Skeletal muscle tissue (tissue), 4 donors: ENCODE data around the gene AHDC1. TPM values are rescaled to one million over a fixed set of nuclear protein-coding genes. Genes with fewer than 3 reads are reported as not detected.

ENCODE experiments used
- H3K27ac ChIP-seq: one replicate; pipeline ENCODE4 v1.7.0; 2013; ENCODE audit warnings: mild to moderate bottlenecking, low read depth, low read length, inconsistent platforms
- H3K27me3 ChIP-seq, 3 donors: one replicate each; pipeline ENCODE4 v1.7.0; 2013; ENCODE audit warnings: low read length in 3 of 3; ENCODE audit not compliant: control insufficient read depth in 3 of 3, insufficient read depth in 3 of 3
- H3K36me3 ChIP-seq, 3 donors: one replicate each; pipeline ENCODE4 v1.7.0; 2013; ENCODE audit warnings: low read length in 3 of 3; ENCODE audit not compliant: control insufficient read depth in 3 of 3, insufficient read depth in 3 of 3
- H3K4me1 ChIP-seq, 3 donors: one replicate each; pipeline ENCODE4 v1.7.0; 2013; ENCODE audit warnings: low read length in 3 of 3, mild to moderate bottlenecking in 3 of 3; ENCODE audit not compliant: control insufficient read depth in 3 of 3, insufficient read depth in 3 of 3
- H3K4me3 ChIP-seq, 3 donors: one replicate each; pipeline ENCODE4 v1.7.0; 2013; ENCODE audit warnings: low read length in 3 of 3
- H3K9ac ChIP-seq, 3 donors: one replicate each; pipeline ENCODE4 v1.7.0; 2013; ENCODE audit warnings: low read length in 3 of 3, mild to moderate bottlenecking in 3 of 3, moderate library complexity in 2 of 3, low read depth in 1 of 3
- H3K9me3 ChIP-seq, 3 donors: one replicate each; pipeline ENCODE4 v1.7.0; 2013; ENCODE audit warnings: low read length in 3 of 3; ENCODE audit not compliant: control insufficient read depth in 3 of 3
- total RNA-seq: library from RNA; depleted of rRNA; stranded (reverse); fragments of >200 nt; gene quantifications from one replicate; pipeline ENCODE4 v1.2.3, GENCODE V29; 2014
- donor health status: Osteomylitis.

AHDC1 gene
- total RNA-seq, 1 donor from 2014 or later = 19.8 TPM

DNA sequence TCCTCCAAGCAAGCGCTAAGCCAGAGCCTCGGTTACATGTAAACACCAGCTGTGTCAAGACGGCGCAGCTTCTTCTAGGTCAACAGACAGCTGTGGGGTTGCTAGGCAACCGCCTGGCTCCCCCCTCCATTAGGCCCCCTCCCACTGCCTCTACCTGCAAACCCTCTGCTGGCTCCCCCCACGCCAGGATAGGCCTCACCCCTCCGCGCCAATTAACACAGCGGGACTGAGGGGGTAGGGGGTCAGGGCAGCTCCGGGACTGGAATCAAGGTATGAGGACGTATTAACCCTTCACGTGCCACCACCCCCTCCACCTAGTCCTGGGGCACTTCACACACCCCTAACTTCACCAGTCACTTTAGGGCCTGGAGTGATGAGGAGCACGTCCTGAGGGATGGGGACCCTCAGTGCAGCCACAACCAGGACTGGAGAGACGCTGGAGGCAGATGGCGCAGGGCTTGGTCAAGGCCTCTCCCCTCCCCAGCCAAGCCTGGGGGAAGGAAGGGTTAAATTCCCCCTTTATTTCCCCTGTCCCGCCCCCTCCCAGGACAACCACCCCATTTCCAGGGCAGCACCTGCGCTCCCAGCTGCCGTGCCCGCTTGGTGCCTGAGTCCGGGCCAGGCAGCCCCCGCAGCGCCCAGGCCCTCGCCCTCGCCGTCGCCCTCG lies 76.6 kb downstream of the AHDC1 start:
- Histone ChIP-seq H3K36me3 (no peaks in the 10 kb centered on the region), H3K27me3 (no peaks in the 10 kb centered on the region), H3K4me3 (peak overlapping the region; percentile 55 to 83 (median 77)), H3K4me1 (peaks cover 70 to 77% (median 72%) of the 10 kb centered on the region in 3 donors), H3K9me3 (no peaks in the 10 kb centered on the region), H3K9ac (peak overlapping the region; percentile 87 to 93 (median 90)), H3K27ac (peak overlapping the region; percentile 93)

DNA sequence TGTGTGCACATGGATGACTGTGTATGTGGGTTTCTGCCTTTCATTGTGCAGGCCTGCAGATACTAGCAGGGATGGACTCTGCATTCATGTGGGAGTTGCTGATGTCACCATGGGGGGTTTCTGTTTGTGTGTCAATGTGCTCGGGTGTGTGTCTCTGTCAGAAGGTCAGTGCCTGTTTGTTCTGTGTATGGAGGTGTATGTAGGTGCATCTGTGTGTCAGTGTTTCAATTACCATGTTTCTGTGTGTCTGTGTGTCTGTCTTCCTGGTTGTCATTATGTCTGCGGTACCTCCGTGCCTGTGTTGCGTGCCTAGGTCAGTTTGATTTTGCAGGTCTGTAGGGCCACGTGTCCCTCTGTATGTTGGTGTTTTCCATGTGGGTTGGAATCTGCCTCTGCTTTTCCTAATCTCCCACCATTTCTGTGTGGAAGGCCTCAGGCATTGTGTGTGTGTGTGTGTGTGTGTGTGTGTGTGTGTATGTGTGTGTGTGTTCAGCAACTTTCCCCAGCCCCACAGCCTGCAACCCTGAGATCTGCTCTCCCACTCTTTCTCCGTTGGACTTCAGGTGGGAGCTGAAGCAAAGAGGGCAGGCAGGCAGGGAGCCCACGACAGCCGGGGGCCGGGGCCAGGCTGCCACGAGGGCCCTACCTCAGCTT lies 77.2 kb downstream of the AHDC1 start:
- H3K27ac ChIP-seq = peak overlapping the region; percentile 93
- no peaks in the 10 kb centered on the region for H3K9me3 ChIP-seq
- peak overlapping the region; percentile 74 to 83 (median 77) for H3K4me3 ChIP-seq
- H3K4me1 ChIP-seq = peaks cover 77 to 84% (median 78%) of the 10 kb centered on the region in 3 donors
- no peaks in the 10 kb centered on the region for H3K36me3 ChIP-seq
- H3K9ac ChIP-seq = peak overlapping the region; percentile 7 to 93 (median 87)
- no peaks in the 10 kb centered on the region for H3K27me3 ChIP-seq

DNA sequence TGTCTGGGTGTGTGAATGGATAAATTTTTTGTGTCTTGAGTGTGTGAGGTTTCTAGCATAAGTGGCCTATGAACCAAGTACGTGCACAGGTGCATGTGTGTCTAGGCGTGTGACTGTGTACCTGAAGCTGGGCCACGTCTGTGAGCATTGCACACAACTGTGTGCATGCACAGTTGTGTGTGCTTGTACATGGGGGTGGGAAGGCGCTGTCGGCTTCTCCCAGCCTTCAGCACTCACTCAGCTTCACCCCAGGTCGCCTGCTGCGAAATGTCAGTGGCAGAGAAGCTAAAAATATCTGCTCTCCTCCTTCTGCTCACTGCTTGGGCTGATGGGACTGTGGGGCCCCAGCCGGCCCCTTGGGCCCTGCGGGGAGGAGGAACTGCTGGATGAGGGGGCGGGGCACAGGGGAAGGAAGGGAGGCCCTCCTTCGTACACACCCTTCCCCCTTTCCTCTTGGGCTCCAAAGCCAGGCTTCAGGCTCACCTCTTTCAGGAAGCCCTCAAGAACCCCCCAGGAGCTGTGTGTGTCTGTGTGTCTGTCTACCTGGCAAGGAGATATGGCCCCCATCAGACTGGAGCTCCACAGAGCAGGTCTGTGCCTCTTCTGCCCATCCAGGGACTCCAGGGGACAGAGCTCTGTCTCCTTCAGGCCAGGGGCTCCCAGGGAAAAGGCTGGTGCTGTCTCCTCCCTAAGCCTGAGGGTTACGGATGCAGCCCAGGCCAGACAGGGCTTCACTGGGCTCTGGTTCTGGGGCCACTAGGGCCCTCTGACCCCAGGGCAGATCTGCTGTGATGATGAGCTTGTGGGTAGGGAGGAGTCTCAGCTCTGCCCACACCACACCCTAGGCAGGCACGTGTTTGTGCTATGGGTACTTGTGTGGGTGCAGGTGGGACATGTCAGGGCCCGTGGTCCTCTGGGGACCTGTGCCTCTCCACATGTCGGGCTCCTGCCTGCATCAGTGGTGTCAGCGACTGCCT lies 78.4 kb downstream of the AHDC1 start:
- H3K9ac ChIP-seq = peak overlapping the region; percentile 87 to 93 (median 93)
- H3K27me3 ChIP-seq = no peaks in the 10 kb centered on the region
- no peaks in the 10 kb centered on the region for H3K36me3 ChIP-seq
- H3K27ac ChIP-seq = peak overlapping the region; percentile 93
- H3K4me1 ChIP-seq = peaks cover 88 to 95% (median 89%) of the 10 kb centered on the region in 3 donors
- H3K9me3 ChIP-seq = no peaks in the 10 kb centered on the region
- peak overlapping the region; percentile 74 to 77 (median 77) for H3K4me3 ChIP-seq

DNA sequence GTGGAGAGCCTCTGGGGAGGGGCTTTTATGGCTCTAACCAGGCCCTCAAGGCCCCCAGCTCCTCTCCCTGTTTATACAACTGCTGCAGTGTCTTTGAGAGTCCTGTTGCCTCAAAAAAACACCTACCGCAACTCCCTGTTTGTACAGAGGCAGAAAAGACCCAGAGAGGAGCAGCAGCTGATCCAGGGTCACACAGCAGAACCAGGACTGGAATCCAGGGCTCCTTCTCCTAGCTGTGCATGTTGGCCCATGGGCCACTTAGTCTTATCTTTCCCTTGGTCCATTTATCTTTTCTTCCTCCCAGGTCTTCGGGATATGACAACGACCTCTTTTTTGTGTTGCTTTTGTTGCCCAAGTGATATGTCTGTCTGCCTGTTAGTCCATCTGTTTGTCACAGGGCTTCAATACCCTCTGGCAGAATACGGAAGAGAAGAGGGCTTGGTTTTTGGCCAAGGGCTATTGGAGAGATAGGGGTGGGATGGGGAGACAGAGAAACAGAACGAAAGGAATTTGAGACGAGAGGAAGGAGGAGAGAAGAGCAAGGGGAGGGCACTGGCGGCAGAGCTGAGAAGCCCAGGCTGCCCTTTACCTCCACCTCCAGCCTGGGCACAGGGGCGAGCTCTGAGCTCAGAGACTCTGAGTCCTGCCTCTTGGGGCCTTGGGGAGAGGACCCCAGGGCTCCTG lies 80.5 kb downstream of the AHDC1 start:
- Histone ChIP-seq H3K4me1 (peaks cover 87 to 93% (median 87%) of the 10 kb centered on the region in 3 donors), H3K27me3 (no peaks in the 10 kb centered on the region), H3K27ac (peak overlapping the region; percentile 93), H3K4me3 (peak overlapping the region; percentile 56 to 68 (median 66)), H3K9ac (peak overlapping the region; percentile 40 to 79 (median 52)), H3K9me3 (no peaks in the 10 kb centered on the region), H3K36me3 (no peaks in the 10 kb centered on the region)

DNA sequence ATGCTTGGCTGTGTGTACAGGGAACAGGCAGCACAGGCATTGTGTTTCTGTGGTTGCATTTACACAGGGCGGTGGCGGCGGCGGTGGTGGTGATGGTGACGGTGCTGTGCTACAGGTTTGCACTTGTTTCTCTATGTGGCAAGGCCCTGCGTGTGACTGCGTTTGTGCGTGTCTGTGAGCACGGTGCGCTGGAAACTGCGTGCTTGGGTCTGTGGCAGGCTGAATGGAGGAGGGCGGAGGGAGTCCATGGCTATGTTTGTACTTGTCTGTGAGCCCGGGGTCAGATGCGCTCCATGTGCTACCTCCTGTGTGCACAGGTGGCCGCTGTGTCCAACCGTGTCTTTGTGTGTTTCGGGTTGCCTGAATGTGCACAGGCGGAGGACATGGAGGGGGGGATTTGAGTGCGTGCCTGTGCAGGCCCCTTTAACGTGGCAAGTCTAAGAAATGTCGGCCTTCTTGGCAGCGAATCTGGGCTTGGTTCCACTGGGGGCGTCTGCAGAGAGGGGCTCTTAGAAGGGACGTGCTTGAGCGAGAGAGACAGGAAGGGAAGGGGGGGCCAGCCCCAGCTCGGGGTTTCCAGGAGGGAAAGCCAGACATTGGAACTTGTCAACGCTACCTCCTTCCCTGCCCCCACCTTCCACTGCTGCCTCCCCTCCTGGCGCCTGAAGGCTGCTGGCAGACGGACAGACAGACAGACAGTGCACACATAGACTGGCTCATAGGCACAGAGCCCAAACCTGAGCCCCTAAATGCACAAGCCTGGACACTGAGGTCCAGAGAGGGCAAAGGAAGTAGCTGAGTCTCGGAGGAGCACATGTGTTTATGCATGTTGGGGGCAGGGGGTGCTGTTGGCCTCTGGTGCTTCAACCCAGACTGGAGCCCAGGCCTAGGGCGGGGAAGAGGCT lies 81.3 kb downstream of the AHDC1 start:
- H3K27me3 ChIP-seq = no peaks in the 10 kb centered on the region
- no peaks in the 10 kb centered on the region for H3K9me3 ChIP-seq
- H3K4me3 ChIP-seq = peak overlapping the region; percentile 56 to 68 (median 66)
- H3K4me1 ChIP-seq = peaks cover 85 to 94% (median 90%) of the 10 kb centered on the region in 3 donors
- H3K36me3 ChIP-seq = no peaks in the 10 kb centered on the region
- H3K27ac ChIP-seq = peak overlapping the region; percentile 93
- peak overlapping the region; percentile 40 to 79 (median 52) for H3K9ac ChIP-seq

DNA sequence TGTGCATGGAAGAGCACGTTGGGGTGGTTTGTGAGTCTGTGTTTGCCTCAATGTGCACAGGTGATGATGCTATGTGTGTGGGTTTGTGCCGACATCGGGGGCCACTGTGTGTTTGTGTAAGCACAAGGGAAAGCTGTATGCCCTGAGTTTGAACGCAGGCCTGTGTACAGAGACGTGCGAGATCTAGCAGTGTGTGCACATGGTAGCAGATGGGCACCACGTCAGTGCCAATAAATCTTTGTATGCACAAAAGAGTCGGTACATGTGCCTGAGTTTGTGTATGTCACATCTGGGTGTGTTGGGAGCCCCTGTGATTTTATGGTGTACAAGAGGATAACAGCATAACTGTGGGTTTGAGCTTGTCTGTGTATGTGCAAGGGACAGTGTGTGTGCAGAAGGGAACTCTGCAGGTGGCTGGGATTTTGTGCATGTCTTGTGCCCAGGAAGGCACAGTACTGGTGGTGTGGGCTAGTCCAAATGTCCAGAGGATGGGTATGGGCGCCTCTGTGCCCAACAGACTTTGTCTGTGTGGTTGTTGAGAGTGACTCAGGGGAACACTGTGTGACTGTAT lies 82.0 kb downstream of the AHDC1 start:
- Histone ChIP-seq H3K9me3 (no peaks in the 10 kb centered on the region), H3K9ac (peak overlapping the region in 2 of 3 donors; percentile 52 to 79), H3K27ac (peak overlapping the region; percentile 93), H3K27me3 (no peaks in the 10 kb centered on the region), H3K4me3 (peak overlapping the region; percentile 56 to 68 (median 66)), H3K36me3 (no peaks in the 10 kb centered on the region), H3K4me1 (peaks cover 80 to 89% (median 85%) of the 10 kb centered on the region in 3 donors)

DNA sequence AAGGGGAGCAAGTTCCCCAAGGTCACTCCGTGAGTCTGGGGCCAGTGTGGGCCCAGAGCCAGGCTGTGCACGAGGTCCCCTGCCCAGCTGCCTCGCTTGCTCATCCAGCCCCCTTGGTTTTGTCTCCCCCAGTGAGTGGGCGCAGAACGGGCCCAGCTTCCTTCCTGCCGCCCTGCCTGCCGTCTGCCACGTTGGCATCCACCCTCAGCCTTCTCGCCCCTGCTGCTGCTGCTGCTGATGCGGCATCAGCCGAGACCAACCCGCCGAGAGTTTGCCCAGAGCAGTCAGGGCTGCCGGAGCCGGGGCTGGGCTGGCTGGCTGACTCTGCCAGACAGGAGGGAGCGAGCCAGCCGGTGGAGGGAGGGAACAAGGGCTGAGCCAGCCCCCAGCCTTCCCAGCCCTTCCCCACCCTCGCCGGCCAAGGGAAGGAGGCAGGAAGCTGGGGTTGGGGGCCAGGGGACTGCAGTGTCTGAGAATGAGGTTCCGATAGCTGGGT lies 82.6 kb downstream of the AHDC1 start:
- Histone ChIP-seq H3K4me3 (peak overlapping the region; percentile 0 to 40 (median 6)), H3K36me3 (no peaks in the 10 kb centered on the region), H3K9me3 (no peaks in the 10 kb centered on the region), H3K27ac (peak overlapping the region; percentile 29), H3K4me1 (peaks cover 80 to 89% (median 84%) of the 10 kb centered on the region in 3 donors), H3K27me3 (no peaks in the 10 kb centered on the region), H3K9ac (peak overlapping the region in 1 of 3 donors; percentile 79)

DNA sequence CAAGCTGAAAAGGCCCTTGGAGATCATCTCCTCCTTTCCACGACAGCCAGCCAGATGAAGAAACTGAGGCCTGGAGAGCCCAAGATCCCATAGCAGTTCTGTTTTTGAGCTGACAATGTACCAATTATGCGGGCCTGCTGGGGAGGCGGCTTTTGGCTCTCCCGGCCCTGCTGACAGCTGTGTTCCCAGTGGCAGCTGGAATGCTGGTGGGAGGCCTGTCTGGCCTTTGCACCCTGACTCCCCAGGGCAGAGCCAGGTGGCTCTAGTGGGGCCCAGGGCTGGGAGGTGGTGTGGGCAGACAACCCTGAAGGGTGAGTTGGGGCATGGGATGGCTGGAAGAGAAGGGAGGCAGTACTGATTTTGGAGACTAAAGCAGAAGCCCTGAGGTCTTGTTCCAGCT lies 83.3 kb downstream of the AHDC1 start:
- Histone ChIP-seq H3K9me3 (no peaks in the 10 kb centered on the region), H3K4me3 (peak overlapping the region in 1 of 3 donors; percentile 0), H3K36me3 (no peaks in the 10 kb centered on the region), H3K27ac (peak overlapping the region; percentile 29), H3K27me3 (no peaks in the 10 kb centered on the region), H3K9ac (peak overlapping the region in 1 of 3 donors; percentile 79), H3K4me1 (peaks cover 80 to 89% (median 84%) of the 10 kb centered on the region in 3 donors)
